IMR-90 (cell line): ENCODE data around the gene RFX2. TPM values are rescaled to one million over a fixed set of nuclear protein-coding genes. Genes with fewer than 3 reads are reported as not detected.

Experiments used
- ATAC-seq: fragments of 200-7000 bp; cut with Tn5 transposase; 2 replicates; pipeline ENCODE4 v1.9.1; 2020; ENCODE audit warnings: low read depth, mild to moderate bottlenecking, moderate library complexity
- BruUV-seq: library from RNA; stranded (reverse); fragments of 400-500 nt; replicated peaks from 2 replicates; lab custom pipeline; 2021; lab: Mats Ljungman, UMichigan
- CTCF ChIA-PET: fragments of 300-600 bp; formaldehyde crosslinking; extraction: SDS; loops from one replicate; lab custom pipeline; 2021; ENCODE audit warnings: antibody characterized with exemption; lab: Yijun Ruan, JAX
- POLR2A ChIA-PET: fragments of 300-600 bp; sonication (Branson Sonifier 250); formaldehyde crosslinking; loops from one replicate; lab custom pipeline; 2022; ENCODE audit warnings: antibody characterized with exemption; ENCODE audit not compliant: unreplicated experiment; lab: Charles Lee
- DNase-seq: peaks from one replicate; pipeline ENCODE4 v3.0.0; 2013
- H2AFZ ChIP-seq: replicated peaks from 2 replicates; pipeline ENCODE3; 2013; ENCODE audit warnings: low read length, mild to moderate bottlenecking; ENCODE audit not compliant: poor library complexity
- H2AK5ac ChIP-seq: 2 replicates; pipeline ENCODE4 v1.6.1; 2013; ENCODE audit warnings: low read depth, low read length, inconsistent platforms
- H2AK9ac ChIP-seq: replicated peaks from 2 replicates; pipeline ENCODE3; 2013; ENCODE audit warnings: mild to moderate bottlenecking, low read depth, low read length, moderate library complexity; ENCODE audit not compliant: poor library complexity
- H2BK120ac ChIP-seq: 2 replicates; pipeline ENCODE4 v1.6.1; 2013; ENCODE audit warnings: low read depth, low read length, inconsistent platforms
- H2BK15ac ChIP-seq: 3 replicates; pipeline ENCODE4 v1.6.1; 2013; ENCODE audit warnings: low read depth, low read length, inconsistent platforms
- H2BK20ac ChIP-seq: 2 replicates; pipeline ENCODE4 v1.6.1; 2013; ENCODE audit warnings: low read depth, mild to moderate bottlenecking, inconsistent platforms, low read length, moderate library complexity
- H2BK5ac ChIP-seq: 2 replicates; pipeline ENCODE4 v1.6.1; 2013; ENCODE audit warnings: mild to moderate bottlenecking, low read depth, low read length, inconsistent platforms; ENCODE audit not compliant: poor library complexity, severe bottlenecking
- H3K14ac ChIP-seq: replicated peaks from 2 replicates; pipeline ENCODE4 v1.6.1; 2013; ENCODE audit warnings: low read depth, low read length, inconsistent platforms
- H3K18ac ChIP-seq: 2 replicates; pipeline ENCODE4 v1.6.1; 2013; ENCODE audit warnings: low read depth, low read length, control low read depth
- H3K23ac ChIP-seq: 2 replicates; pipeline ENCODE4 v1.6.1; 2013; ENCODE audit warnings: low read depth, low read length, inconsistent platforms
- H3K27ac ChIP-seq: 2 replicates; pipeline ENCODE4 v1.5.1; 2013; ENCODE audit warnings: mild to moderate bottlenecking, control low read depth, low read length; ENCODE audit not compliant: insufficient read depth
- H3K27me3 ChIP-seq: 2 replicates; pipeline ENCODE4 v1.6.1; 2013; ENCODE audit warnings: low read length; ENCODE audit not compliant: control insufficient read depth, insufficient read depth
- H3K36me3 ChIP-seq: 2 replicates; pipeline ENCODE4 v1.6.1; 2013; ENCODE audit warnings: low read length, mixed read lengths; ENCODE audit not compliant: control insufficient read depth, insufficient read depth
- H3K4ac ChIP-seq: 2 replicates; pipeline ENCODE4 v1.6.1; 2013; ENCODE audit warnings: low read depth, low read length, inconsistent platforms
- H3K4me1 ChIP-seq: 2 replicates; pipeline ENCODE4 v1.6.1; 2013; ENCODE audit warnings: low read length, mixed read lengths; ENCODE audit not compliant: control insufficient read depth, insufficient read depth
- H3K4me2 ChIP-seq: 2 replicates; pipeline ENCODE4 v1.6.1; 2013; ENCODE audit warnings: low read depth, mild to moderate bottlenecking, control low read depth, low read length, moderate library complexity
- H3K4me3 ChIP-seq: 2 replicates; pipeline ENCODE4 v1.5.1; 2013; ENCODE audit warnings: low read depth, mild to moderate bottlenecking, control low read depth, low read length, moderate library complexity; ENCODE audit not compliant: insufficient read depth
- H3K56ac ChIP-seq: 2 replicates; pipeline ENCODE4 v1.6.1; 2013; ENCODE audit warnings: low read length, inconsistent platforms; ENCODE audit not compliant: insufficient read depth; ENCODE audit errors: extremely low read depth
- H3K79me1 ChIP-seq, 2 experiments: 2 replicates each; pipeline ENCODE4 v1.6.1; 2013; ENCODE audit warnings: low read length in 2 of 2, inconsistent platforms in 1 of 2, low read depth in 1 of 2
- H3K9ac ChIP-seq: 2 replicates; pipeline ENCODE4 v1.6.1; 2013; ENCODE audit warnings: low read depth, low read length, control low read depth
- H3K9me1 ChIP-seq: 2 replicates; pipeline ENCODE4 v1.6.1; 2013; ENCODE audit warnings: low read length, inconsistent platforms; ENCODE audit not compliant: insufficient read depth
- H3K9me3 ChIP-seq: 2 replicates; pipeline ENCODE4 v1.6.1; 2013; ENCODE audit warnings: low read length; ENCODE audit not compliant: control insufficient read depth, insufficient read depth
- H4K20me1 ChIP-seq: 2 replicates; pipeline ENCODE4 v1.6.1; 2013; ENCODE audit warnings: low read length, inconsistent platforms; ENCODE audit not compliant: insufficient read depth
- H4K5ac ChIP-seq: 2 replicates; pipeline ENCODE4 v1.6.1; 2013; ENCODE audit warnings: mild to moderate bottlenecking, low read depth, low read length, control low read depth
- H4K8ac ChIP-seq, 2 experiments: 2 replicates each; pipeline ENCODE4 v1.6.1; 2013; ENCODE audit warnings: low read depth in 2 of 2, low read length in 2 of 2, control low read depth in 1 of 2, inconsistent platforms in 1 of 2
- H4K91ac ChIP-seq: 2 replicates; pipeline ENCODE4 v1.6.1; 2013; ENCODE audit warnings: low read depth, low read length, inconsistent platforms; ENCODE audit not compliant: insufficient read depth
- RFX5 ChIP-seq: IDR thresholded peaks from 2 replicates; pipeline ENCODE4 v1.8.0; 2012; ENCODE audit warnings: low read depth, mild to moderate bottlenecking, low read length, moderate library complexity
- WGBS, 2 experiments: methylation state at CpG; one replicate each; pipeline versions ENCODE4 v1.1.5 to v1.1.7; 2013; ENCODE audit warnings: missing lambda C conversion rate in 2 of 2; ENCODE audit not compliant: insufficient read length in 1 of 2; ENCODE audit errors: extremely low coverage in 2 of 2; 5-methylcytosine and 5-hydroxymethylcytosine counted together
- dilution Hi-C: fragments of 300-500 bp; cut with HindIII; formaldehyde crosslinking; loops from one replicate; pipeline ENCODE4 v1.14.3; 2018; ENCODE audit warnings: low sequenced_read_pairs; ENCODE audit not compliant: unreplicated experiment
- in situ Hi-C: fragments of 300-500 bp; cut with MboI; formaldehyde crosslinking; loops from 3 replicates; pipeline ENCODE4 v1.14.3; 2019; ENCODE audit warnings: low sequenced_read_pairs, inconsistent platforms, mixed read lengths
- intact Hi-C: fragments of 100-400 bp; cut with micrococcal nuclease; formaldehyde crosslinking; loops from 2 replicates; pipeline ENCODE4 v1.10.0; 2022
- polyA plus RNA-seq, 3 experiments: library from polyadenylated mRNA; depleted of rRNA; stranded (reverse); fragments of >200 nt; gene quantifications; 2 replicates each; pipeline ENCODE4 v1.2.3, GENCODE V29; 2012; ENCODE audit warnings: low replicate concordance in 1 of 3
- total RNA-seq: library from RNA; depleted of rRNA; stranded (reverse); fragments of >200 nt; gene quantifications from 2 replicates; pipeline ENCODE4 v1.2.3, GENCODE V29; 2012

Gene RFX2
- total and polyA plus RNA-seq, 2 of the 4 experiments (the other 2 are of a cell fraction) = 2.2 to 4.9 TPM

- H3K4me3 ChIP-seq = no peak overlapping the region
- no peak overlapping the region for H3K9ac ChIP-seq
- no peaks in the 10 kb centered on the region for H3K9me3 ChIP-seq
- no peak overlapping the region for H3K23ac ChIP-seq
- H3K56ac ChIP-seq = no peak overlapping the region
- H3K27ac ChIP-seq = no peak overlapping the region
- no peak overlapping the region for H3K18ac ChIP-seq
- no peak overlapping the region for H2BK120ac ChIP-seq
- no TSS peak for BruUV-seq
- no peak overlapping the region for H4K91ac ChIP-seq
- dilution Hi-C loops = no loop called here
- no peak overlapping the region for H2BK15ac ChIP-seq
- H4K20me1 ChIP-seq = no peaks in the 10 kb centered on the region; the same call in 1 of the 2 replicates
- no peaks in the 10 kb centered on the region for H3K36me3 ChIP-seq
- peak overlapping the region; percentile 37 for H2AK9ac ChIP-seq
- no peak for DNase-seq
- H2AFZ ChIP-seq = no peak overlapping the region
- H2BK5ac ChIP-seq = no peak overlapping the region
- no peak overlapping the region for H2AK5ac ChIP-seq
- POLR2A ChIA-PET = no interaction called here
- no peak overlapping the region for H4K5ac ChIP-seq
- no peaks in the 10 kb centered on the region for H3K27me3 ChIP-seq
- no peak overlapping the region for H3K4me2 ChIP-seq
- H3K9me1 ChIP-seq = no peaks in the 10 kb centered on the region
- in situ Hi-C loops = no loop called here
- H3K4me1 ChIP-seq = no peaks in the 10 kb centered on the region
- 76% methylated on average over 5 of the region's 10 CpGs; no CpG with 5 or more reads in 1 of the 2 experiments for WGBS, 2 experiments
- H3K4ac ChIP-seq = no peak overlapping the region
- CTCF ChIA-PET = interaction anchor here (1.7 kb wide), 1 partner anchor 11 kb away, joined by 4 read pairs; no protein-coding TSS in a partner anchor
- intact Hi-C loops = no loop called here
- ATAC-seq = no peak
- H3K79me1 ChIP-seq = no peaks in the 10 kb centered on the region
- TF ChIP-seq RFX5 = no peak
- no peak overlapping the region for H4K8ac ChIP-seq
- no peak overlapping the region for H2BK20ac ChIP-seq
- no peak overlapping the region for H3K14ac ChIP-seq
Measured at GRCh38 chr19:6011206-6011605, 99.1 kb downstream of the RFX2 start.
